ENCODE data around the gene MYO16.
"Not testable (repeated sequence)": the region's sequence is repeated elsewhere in the genome, so short reads cannot be mapped to it uniquely, and the experiment has no call there.

The MYO16 gene

DNA sequence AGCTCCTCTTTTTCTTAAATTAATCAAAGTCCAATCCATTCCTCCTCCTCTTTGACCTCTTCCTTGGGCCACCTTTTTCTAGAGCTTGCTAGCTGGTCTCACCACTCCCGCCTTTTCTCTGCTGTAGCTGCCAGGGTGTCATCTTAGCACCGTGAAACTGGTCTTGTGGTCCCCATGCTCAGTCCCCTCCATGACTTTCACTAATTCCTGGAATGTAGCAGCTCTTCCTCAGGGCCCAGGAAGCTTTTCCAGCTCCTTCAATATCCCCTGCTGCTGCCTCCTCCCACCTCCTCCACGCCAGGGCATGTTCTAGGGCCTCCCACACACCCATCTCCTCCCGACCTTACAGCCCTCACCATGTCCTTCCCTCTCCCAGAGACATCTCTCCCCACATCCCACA lies 222.2 kb downstream of the MYO16 start:
- Mint-ChIP-seq H3K27me3 (peaks cover 32% of the 10 kb centered on the region), H3K9me3 (no peaks in the 10 kb centered on the region), H3K4me3 (no peak overlapping the region), H3K4me1 (no peaks in the 10 kb centered on the region), H3K27ac (no peak overlapping the region)
- ATAC-seq (no peak), DNase-seq (no peak)

DNA sequence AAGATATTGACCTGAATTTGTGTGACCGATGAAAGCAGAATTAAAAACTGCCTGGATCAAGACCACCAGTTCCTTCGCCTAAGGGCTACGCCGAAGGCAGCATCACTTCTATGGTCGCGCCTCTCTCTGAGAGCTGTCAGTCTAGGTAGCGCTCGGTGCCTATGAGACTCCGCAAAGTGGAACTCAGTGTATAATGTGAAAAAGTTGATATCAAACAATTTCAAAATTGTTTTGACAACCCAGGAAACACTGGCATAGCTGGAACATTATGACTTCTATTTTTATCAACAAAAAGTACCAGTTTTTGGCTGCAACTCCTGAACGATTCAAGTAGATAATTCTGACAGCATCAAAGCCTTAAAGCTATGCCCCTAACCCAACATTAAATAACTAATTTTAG lies 223.6 kb downstream of the MYO16 start:
- Mint-ChIP-seq H3K4me1 (no peaks in the 10 kb centered on the region), H3K27me3 (peaks cover 32% of the 10 kb centered on the region), H3K4me3 (no peak overlapping the region), H3K9me3 (no peaks in the 10 kb centered on the region), H3K27ac (no peak overlapping the region)
- no peak for DNase-seq
- no peak for ATAC-seq

DNA sequence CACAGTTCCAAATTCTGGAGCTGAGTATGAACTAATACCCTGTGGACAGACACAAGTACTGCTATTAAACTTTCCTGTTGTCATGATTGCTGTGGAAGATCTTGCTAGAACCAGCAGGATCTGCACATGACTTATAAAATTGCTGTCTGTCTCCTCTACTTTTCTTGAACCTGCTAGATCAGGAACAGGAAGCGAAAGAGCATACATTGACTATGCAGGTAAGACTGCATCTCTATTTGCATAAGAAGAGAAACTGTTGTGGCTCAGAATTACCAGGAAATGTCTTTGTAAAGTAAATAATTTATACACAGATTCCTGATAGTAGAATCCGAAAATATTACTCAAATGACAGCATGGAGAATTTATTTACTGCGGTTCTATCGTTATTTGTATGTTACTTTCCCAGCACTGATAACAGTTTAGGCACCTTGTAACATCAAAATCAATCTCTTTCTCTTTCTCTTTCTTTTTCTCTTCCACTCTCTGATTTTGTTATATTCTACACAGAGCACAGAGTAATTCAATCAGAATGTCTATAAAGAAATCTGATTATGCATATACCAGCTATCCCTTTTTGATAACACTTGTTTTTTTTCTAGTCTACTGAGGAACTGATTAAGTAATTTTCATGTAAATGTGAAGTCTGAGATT lies 226.5 kb downstream of the MYO16 start:
- peaks cover 16% of the 10 kb centered on the region for H3K27me3 Mint-ChIP-seq
- H3K9me3 Mint-ChIP-seq = no peaks in the 10 kb centered on the region
- no peak for DNase-seq
- H3K27ac Mint-ChIP-seq = no peak overlapping the region
- no peaks in the 10 kb centered on the region for H3K4me1 Mint-ChIP-seq
- ATAC-seq = no peak
- H3K4me3 Mint-ChIP-seq = no peak overlapping the region

DNA sequence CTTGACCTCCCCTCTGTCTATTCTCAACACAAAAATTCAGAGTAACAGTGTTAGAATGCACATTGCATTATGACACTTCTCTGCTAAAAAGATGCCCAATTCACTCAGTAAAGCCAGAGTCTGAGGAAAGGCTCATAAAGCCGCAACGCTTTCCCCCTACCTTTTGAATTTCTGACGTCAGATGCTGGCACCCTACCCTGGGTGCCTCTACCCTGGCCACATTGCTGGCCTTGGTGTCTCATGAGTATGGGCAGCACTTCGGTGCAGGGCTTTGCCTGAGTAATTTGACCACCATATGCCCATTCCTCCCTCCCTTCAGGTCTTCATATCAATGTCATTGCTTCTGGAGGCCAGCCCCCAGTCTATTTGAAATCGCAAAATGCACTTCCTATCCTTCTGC lies 229.3 kb downstream of the MYO16 start:
- H3K27me3 Mint-ChIP-seq = no peaks in the 10 kb centered on the region
- no peak for ATAC-seq
- no peaks in the 10 kb centered on the region for H3K4me1 Mint-ChIP-seq

DNA sequence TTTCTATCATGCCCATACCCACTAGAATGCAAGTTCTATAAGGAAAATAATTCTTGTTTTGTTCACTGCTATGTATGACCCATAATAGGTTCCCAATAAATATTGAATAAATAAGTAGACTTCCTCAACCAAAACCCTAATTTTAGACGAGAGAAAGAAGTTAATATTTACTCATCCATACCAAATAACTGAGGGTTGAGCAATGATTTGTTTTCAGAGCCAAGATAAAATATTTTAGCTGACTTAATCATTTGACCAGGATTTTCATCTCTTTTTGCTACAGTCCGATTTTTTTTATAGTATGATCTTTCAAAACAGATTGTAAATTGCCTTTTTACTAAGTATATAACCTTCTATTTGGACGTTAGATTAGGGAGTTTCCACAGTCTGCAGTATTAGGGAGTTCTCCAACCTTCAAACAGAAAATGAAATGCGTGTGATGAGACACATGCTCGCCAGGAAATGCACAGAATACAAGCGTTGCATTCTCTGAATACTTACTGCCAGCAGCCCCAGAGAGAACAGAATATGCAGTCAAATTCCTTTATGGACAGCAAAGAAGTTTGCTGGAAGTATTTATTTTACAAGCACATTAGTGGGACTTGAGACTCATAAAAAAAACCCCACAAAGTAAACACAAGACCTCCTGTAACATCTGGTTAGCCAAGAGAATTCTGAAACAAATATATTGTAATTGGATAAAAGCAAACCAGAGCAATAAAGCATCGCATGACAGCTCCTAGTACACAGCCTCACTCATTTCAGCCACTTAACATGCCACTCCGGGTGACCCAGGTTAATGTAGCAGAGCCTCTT lies 230.0 kb downstream of the MYO16 start:
- no peak for DNase-seq
- no peaks in the 10 kb centered on the region for H3K4me1 Mint-ChIP-seq
- H3K27ac Mint-ChIP-seq = no peak overlapping the region
- no peaks in the 10 kb centered on the region for H3K9me3 Mint-ChIP-seq
- no peak overlapping the region for H3K4me3 Mint-ChIP-seq
- H3K27me3 Mint-ChIP-seq = no peaks in the 10 kb centered on the region
- no peak for ATAC-seq

More for the DNA sequence above, 229.3 kb downstream of the MYO16 start:
- H3K9me3 Mint-ChIP-seq = no peaks in the 10 kb centered on the region
- H3K4me3 Mint-ChIP-seq = no peak overlapping the region
- DNase-seq = no peak
- H3K27ac Mint-ChIP-seq = no peak overlapping the region

DNA sequence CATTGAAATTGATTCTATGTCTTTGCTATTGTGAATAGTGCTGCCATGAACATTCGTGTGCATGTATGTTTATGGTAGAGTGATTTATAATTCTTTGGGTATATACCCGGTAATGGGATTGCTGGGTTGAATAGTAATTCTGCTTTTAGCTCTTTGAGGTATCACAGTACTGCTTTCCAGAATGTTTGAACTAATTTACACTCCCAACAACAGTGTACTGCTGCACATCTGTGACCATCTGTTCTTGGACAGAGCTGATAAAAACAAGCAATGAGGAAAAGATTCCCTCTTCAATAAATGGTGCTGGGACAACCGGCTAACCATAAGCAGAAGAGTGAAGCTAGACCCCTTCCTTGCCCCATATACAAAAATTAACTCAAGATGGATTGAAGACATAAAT lies 231.0 kb downstream of the MYO16 start:
- no peaks in the 10 kb centered on the region for H3K9me3 Mint-ChIP-seq
- no peak overlapping the region for H3K27ac Mint-ChIP-seq
- DNase-seq (no peak), ATAC-seq (no peak)
- no peaks in the 10 kb centered on the region for H3K4me1 Mint-ChIP-seq
- no peaks in the 10 kb centered on the region for H3K27me3 Mint-ChIP-seq
- H3K4me3 Mint-ChIP-seq = no peak overlapping the region

DNA sequence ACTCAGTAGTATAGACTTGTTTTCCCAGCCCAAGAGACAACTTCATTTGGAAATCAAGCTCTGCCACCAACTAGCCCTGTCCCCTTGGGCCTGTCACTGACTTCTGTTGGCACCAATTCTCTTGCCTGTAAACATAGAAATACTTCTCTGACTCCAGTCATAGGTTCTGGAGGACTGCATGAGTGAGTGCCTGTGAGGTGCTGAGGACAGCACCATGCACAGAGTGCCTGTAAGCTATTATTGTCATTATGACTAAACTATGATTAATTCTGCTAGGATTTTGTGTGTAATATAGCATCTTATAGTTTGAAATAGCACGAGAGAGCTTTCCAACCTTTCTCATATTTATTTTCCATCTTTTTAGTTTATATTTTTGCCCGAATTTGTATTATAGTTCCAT lies 247.9 kb downstream of the MYO16 start:
- ATAC-seq (no peak), DNase-seq (no peak)
- Mint-ChIP-seq H3K27me3 (peaks cover 19% of the 10 kb centered on the region), H3K27ac (no peak overlapping the region), H3K4me3 (no peak overlapping the region), H3K9me3 (no peaks in the 10 kb centered on the region), H3K4me1 (no peaks in the 10 kb centered on the region)

DNA sequence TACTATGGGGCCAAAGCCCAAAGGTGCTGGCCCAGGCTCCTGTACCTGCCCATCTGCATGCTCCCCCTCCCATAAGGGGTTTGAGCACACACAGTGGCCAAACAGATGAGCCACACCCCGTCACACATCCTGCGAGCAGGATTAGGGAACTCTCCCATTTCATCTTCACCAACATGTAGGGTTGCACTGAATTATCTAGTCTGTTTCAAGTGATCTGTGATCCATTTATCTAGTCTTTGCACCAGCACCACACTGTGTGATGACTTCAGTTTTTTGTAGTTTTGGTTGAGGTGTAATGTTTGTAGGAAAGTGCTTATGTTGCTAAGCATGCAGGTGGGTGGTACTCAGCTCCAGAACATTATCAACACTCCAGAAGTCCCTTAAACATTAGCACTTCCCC lies 249.3 kb downstream of the MYO16 start:
- Mint-ChIP-seq H3K9me3 (no peaks in the 10 kb centered on the region), H3K4me3 (no peak overlapping the region), H3K27me3 (peaks cover 19% of the 10 kb centered on the region), H3K4me1 (no peaks in the 10 kb centered on the region), H3K27ac (no peak overlapping the region)
- DNase-seq = no peak
- peak; percentile 26 for ATAC-seq

DNA sequence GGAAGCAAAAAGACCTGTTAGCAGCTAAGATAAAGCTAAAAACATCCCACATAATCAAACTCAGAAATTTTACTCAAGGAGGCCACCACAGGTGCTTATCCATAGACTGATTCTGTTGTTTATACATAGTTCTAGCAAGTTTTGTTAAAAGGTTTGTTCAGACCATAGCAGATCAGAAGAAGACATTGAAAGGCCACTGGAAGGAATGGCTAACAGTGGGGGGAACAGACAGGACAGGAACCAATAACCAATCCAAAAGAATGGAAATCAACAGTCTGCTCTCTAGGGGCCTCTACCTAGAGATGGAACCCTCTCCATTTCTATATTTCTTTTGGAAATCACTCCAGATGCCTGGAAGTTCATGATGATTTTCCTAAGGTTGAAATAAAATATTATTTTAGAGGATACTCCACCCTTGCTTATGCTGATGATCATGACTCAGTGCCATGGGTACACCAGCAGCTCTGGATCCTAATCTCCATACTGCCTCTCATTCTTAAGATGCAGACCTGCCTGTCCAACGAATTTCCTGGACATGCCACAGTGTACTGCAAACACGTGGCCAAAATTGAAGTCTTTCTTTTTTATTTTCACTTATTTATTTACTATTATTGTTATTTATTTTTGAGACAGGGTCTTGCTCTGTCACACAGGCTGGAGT lies 260.0 kb downstream of the MYO16 start:
- ATAC-seq = no peak
- Mint-ChIP-seq H3K27ac (peak overlapping the region in 1 of 2 donors; percentile 57), H3K27me3 (peaks cover 14% of the 10 kb centered on the region), H3K4me1 (no peaks in the 10 kb centered on the region), H3K4me3 (no peak overlapping the region), H3K9me3 (no peaks in the 10 kb centered on the region)
- DNase-seq = no peak

DNA sequence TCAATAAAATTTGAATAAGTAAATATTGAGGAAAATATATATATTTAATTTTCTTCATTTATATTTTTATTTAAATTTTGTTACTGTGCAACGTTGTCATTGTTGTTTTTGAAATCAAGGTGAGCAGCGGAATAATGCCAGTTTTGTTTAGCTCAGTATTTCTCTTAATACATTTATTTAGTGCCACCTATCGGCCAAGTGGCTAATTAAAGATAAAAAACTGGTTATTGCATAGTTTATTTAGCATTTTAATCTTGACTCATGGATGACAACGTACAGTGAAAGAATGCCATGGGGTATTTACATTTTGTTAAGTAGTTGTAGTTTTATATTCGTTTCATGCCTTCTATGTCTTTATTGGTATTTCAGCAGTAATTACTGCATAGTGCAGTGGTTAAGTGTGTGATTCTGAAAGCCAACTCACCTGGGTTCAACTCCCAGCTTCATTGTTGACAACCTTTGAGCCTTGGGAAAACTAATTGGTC lies 265.9 kb downstream of the MYO16 start:
- ATAC-seq (no peak), DNase-seq (no peak)
- H3K4me3 Mint-ChIP-seq = no peak overlapping the region
- H3K27me3 Mint-ChIP-seq = peaks cover 10% of the 10 kb centered on the region
- H3K27ac Mint-ChIP-seq = no peak overlapping the region
- H3K9me3 Mint-ChIP-seq = no peaks in the 10 kb centered on the region
- H3K4me1 Mint-ChIP-seq = peaks cover 12% of the 10 kb centered on the region

DNA sequence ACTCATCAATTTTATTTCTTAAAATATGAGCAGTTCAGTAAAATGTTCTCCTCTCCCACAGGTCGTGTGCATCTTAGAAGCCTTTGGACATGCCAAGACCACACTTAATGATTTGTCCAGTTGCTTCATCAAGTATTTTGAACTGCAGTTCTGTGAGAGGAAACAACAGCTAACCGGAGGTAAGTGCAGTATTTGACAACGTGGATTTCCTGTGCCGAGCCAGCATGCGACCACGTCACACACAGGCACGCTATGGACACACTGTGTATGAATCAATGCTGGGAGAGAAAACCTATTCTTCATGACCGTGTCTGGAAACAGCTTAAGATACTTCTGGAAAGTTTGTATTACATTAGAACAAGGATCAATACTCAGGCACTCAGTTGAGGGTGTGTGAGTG lies 268.5 kb downstream of the MYO16 start:
- ATAC-seq (peak; percentile 83), DNase-seq (no peak)

DNA sequence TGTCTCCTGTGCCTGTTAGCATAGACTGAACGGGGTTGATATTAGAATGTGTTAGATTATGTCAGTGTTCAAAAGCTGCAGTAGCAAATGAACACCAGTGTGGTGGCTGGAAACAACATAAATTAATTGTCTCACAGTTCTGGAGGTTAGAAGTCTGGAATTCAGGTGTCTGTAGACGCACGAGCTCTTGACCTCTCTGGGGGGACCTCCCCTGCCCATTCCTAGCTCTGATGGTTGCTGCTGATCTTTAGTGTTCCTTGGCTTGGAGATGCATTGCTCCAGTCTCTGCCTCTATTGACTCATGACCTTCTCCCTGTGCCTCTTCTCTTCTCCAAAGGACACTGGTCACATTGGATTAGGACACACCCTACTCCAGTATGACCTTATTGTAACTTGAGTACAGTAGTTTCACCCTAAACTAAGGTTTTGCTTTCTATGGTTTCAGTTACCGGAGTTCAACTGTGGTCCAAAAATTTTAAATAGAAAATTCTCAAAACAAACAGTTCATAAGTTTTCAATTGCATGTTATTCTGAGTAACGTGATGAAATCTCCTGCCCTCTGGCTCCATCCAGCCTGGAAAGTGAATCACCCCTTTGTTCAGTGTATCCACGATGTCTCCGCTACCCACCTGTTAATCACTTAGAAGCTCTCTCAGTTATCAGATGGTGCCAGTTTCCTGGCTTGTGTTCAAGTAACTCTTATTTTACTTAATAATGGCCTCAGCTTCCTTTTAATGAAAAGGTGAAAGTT lies 273.2 kb downstream of the MYO16 start:
- no peaks in the 10 kb centered on the region for H3K9me3 Mint-ChIP-seq
- peaks cover 6% of the 10 kb centered on the region for H3K4me1 Mint-ChIP-seq
- H3K27ac Mint-ChIP-seq = no peak overlapping the region
- H3K27me3 Mint-ChIP-seq = peaks cover 29% of the 10 kb centered on the region
- H3K4me3 Mint-ChIP-seq = no peak overlapping the region
- DNase-seq = no peak
- ATAC-seq = no peak

More for the DNA sequence above, 268.5 kb downstream of the MYO16 start:
- peaks cover 12% of the 10 kb centered on the region for H3K4me1 Mint-ChIP-seq
- peak overlapping the region; percentile 25 to 47 for H3K4me3 Mint-ChIP-seq
- H3K27ac Mint-ChIP-seq = no peak overlapping the region
- H3K9me3 Mint-ChIP-seq = no peaks in the 10 kb centered on the region
- H3K27me3 Mint-ChIP-seq = peaks cover 31% of the 10 kb centered on the region

DNA sequence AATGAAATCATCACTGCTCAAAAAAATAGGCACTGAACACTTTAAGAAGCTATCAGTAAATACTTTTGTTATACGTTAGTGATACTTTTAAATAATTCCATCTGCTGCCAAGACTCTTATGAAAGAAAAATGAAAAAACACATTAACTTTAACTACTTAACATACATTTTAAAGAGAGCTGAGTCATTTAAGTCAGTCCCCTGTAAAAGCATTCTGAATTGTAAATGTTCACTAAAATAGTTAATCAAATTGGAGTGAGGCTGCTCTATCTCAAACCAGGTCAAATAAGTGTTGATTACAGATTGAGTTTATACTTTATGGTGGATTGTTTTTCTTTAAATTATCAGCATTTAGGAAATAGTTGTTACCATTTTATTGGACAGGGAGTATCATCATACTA lies 274.2 kb downstream of the MYO16 start:
- no peaks in the 10 kb centered on the region for H3K4me1 Mint-ChIP-seq
- no peak overlapping the region for H3K27ac Mint-ChIP-seq
- no peaks in the 10 kb centered on the region for H3K9me3 Mint-ChIP-seq
- peaks cover 29% of the 10 kb centered on the region for H3K27me3 Mint-ChIP-seq
- no peak for ATAC-seq
- DNase-seq = no peak
- H3K4me3 Mint-ChIP-seq = no peak overlapping the region

DNA sequence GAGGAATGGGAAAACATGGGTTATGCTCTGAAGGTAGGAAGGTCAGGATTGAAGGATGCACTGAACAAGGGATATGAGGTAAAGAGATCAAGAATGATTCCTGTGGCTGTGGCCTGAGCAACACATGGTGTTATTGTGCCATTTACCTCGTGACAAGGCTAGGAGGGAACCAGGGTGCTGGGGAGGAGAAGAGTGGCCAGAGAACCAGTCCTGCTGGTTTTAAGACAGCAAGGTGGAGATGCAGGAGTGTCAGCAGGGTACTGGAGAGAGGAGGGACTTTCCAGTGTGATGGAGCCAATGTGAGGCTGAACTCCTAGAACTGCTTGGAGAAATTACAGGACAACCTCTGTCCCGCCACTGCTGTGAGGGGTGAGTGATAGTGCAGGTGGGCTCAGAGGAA lies 282.4 kb downstream of the MYO16 start:
- Mint-ChIP-seq H3K27ac (peak overlapping the region; percentile 2 to 10), H3K4me3 (no peak overlapping the region), H3K9me3 (no peaks in the 10 kb centered on the region), H3K27me3 (peaks cover 30% of the 10 kb centered on the region), H3K4me1 (peaks cover 18% of the 10 kb centered on the region)
- DNase-seq (no peak), ATAC-seq (no peak)

DNA sequence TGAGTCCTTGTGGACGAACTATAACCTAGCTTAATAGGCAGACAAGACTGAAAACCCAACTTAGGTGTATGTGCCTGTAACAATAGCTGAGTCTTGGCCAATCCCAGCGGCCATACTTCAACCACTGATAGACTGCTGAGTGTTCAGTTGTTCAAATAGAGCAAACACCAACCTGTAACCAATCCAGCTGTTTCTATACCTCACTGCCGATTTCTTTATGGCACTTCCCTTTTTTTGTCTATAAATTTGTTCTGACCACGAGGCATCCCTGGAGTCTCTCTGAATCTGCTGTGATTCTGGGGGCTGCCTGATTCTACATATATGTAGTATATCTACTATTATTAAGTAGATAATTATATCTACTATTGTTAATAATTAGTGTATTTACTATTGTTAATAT lies 284.3 kb downstream of the MYO16 start:
- H3K27ac Mint-ChIP-seq, DNase-seq, H3K4me3 Mint-ChIP-seq, ATAC-seq, H3K9me3 Mint-ChIP-seq: not testable (repeated sequence)
- Mint-ChIP-seq H3K27me3 (peaks cover 30% of the 10 kb centered on the region), H3K4me1 (peaks cover 18% of the 10 kb centered on the region)

All from stimulated activated naive CD8-positive, alpha-beta T cell treated with anti-CD3 and anti-CD28 coated beads, Interleukin-15, amount 100 ng/mL, for 72 hours (primary cell).